ENCODE data around the gene SUFU. TPM values are rescaled to one million over a fixed set of nuclear protein-coding genes. Genes with fewer than 3 reads are reported as not detected.
"Not testable (repeated sequence)": the region's sequence is repeated elsewhere in the genome, so short reads cannot be mapped to it uniquely, and the experiment has no call there.

SUFU gene
- total RNA-seq, 1 donor from 2014 or later = 6.2 TPM

GRCh38 chr10:102524746-102525145 lies 21.0 kb downstream of the SUFU start:
- H3K4me3 ChIP-seq (ENCODE audit: low read depth, low read length) = no peak overlapping the region
- TF ChIP-seq CTCF (conservative IDR thresholded peaks at IDR 0.05; ENCODE audit: low read depth, low read length) = no peak
- no peak for DNase-seq (ENCODE audit: low read depth)

GRCh38 chr10:102527546-102527945 lies 23.8 kb downstream of the SUFU start:
- no peak overlapping the region for H3K4me3 ChIP-seq (ENCODE audit: low read depth, low read length)
- no peak for DNase-seq (ENCODE audit: low read depth)
- no peak for TF ChIP-seq CTCF (conservative IDR thresholded peaks at IDR 0.05; ENCODE audit: low read depth, low read length)

- H3K4me3 ChIP-seq (ENCODE audit: low read depth, low read length) = no peak overlapping the region
- TF ChIP-seq CTCF (conservative IDR thresholded peaks at IDR 0.05; ENCODE audit: low read depth, low read length) = no peak
- DNase-seq (ENCODE audit: low read depth) = no peak
Measured at GRCh38 chr10:102534333-102534732, 30.6 kb downstream of the SUFU start.

GRCh38 chr10:102534966-102535365 lies 31.2 kb downstream of the SUFU start:
- H3K4me3 ChIP-seq (ENCODE audit: low read depth, low read length); DNase-seq (ENCODE audit: low read depth): not testable (repeated sequence)

- DNase-seq (ENCODE audit: low read depth) = no peak
- H3K4me3 ChIP-seq (ENCODE audit: low read depth, low read length) = no peak overlapping the region
- TF ChIP-seq CTCF (conservative IDR thresholded peaks at IDR 0.05; ENCODE audit: low read depth, low read length) = no peak
Measured at GRCh38 chr10:102535481-102536147, 31.8 kb downstream of the SUFU start.

- DNase-seq (ENCODE audit: low read depth) = no peak
- no peak overlapping the region for H3K4me3 ChIP-seq (ENCODE audit: low read depth, low read length)
- no peak for TF ChIP-seq CTCF (conservative IDR thresholded peaks at IDR 0.05; ENCODE audit: low read depth, low read length)
Measured at GRCh38 chr10:102537367-102537766, 33.6 kb downstream of the SUFU start.

GRCh38 chr10:102537948-102538347 lies 34.2 kb downstream of the SUFU start:
- DNase-seq (ENCODE audit: low read depth) = no peak
- H3K4me3 ChIP-seq (ENCODE audit: low read depth, low read length) = no peak overlapping the region
- no peak for TF ChIP-seq CTCF (conservative IDR thresholded peaks at IDR 0.05; ENCODE audit: low read depth, low read length)

All from epithelial cell of proximal tubule (primary cell).